ENCODE data around the gene CPXM2.

CPXM2 gene

GRCh38 chr10:123906884-123907652 is 15.5 kb upstream of the CPXM2 start:
- TF ChIP-seq EGR1 (IDR thresholded peaks at IDR 0.05) (no peak), TAF1 (IDR thresholded peaks at IDR 0.05; ENCODE audit: low read depth) (no peak), ZBTB7A (IDR thresholded peaks at IDR 0.05; ENCODE audit: low read depth) (no peak), FOXM1 (IDR thresholded peaks at IDR 0.05; ENCODE audit: borderline replicate concordance, low read depth) (no peak), TCF12 (IDR thresholded peaks at IDR 0.05; ENCODE audit: low read depth) (no peak), REST (IDR thresholded peaks at IDR 0.05; ENCODE audit: low read depth) (no peak), CREB1 (IDR thresholded peaks at IDR 0.05; ENCODE audit: low read depth) (no peak), USF1 (IDR thresholded peaks at IDR 0.05) (no peak), EP300 (IDR thresholded peaks at IDR 0.05; ENCODE audit: borderline replicate concordance) (no peak), CEBPB (IDR thresholded peaks at IDR 0.05) (no peak), MAX (IDR thresholded peaks at IDR 0.05) (no peak), TEAD4 (IDR thresholded peaks at IDR 0.05) (no peak), RAD21 (IDR thresholded peaks at IDR 0.05; ENCODE audit: low read depth) (no peak), YY1 (IDR thresholded peaks at IDR 0.05; ENCODE audit: low read depth) (no peak), NFIC (IDR thresholded peaks at IDR 0.05) (no peak)

- TF ChIP-seq NFIC (IDR thresholded peaks at IDR 0.05): no peak
These were observed 14.7 kb upstream of the CPXM2 start for GRCh38 chr10:123906296-123906695.

- no peak for TF ChIP-seq TEAD4 (IDR thresholded peaks at IDR 0.05)
- no peak for TF ChIP-seq MAX (IDR thresholded peaks at IDR 0.05)
- no peak for TF ChIP-seq EGR1 (IDR thresholded peaks at IDR 0.05)
- no peak for TF ChIP-seq NFIC (IDR thresholded peaks at IDR 0.05)
- no peak for TF ChIP-seq CREB1 (IDR thresholded peaks at IDR 0.05; ENCODE audit: low read depth)
- TF ChIP-seq FOXM1 (IDR thresholded peaks at IDR 0.05; ENCODE audit: borderline replicate concordance, low read depth): no peak
- no peak for TF ChIP-seq CEBPB (IDR thresholded peaks at IDR 0.05)
- TF ChIP-seq TCF12 (IDR thresholded peaks at IDR 0.05; ENCODE audit: low read depth): no peak
These were observed 13.3 kb upstream of the CPXM2 start for GRCh38 chr10:123904834-123905409.

- TF ChIP-seq ZBTB7A (IDR thresholded peaks at IDR 0.05; ENCODE audit: low read depth): no peak
- no peak for TF ChIP-seq CEBPB (IDR thresholded peaks at IDR 0.05)
- no peak for TF ChIP-seq TCF12 (IDR thresholded peaks at IDR 0.05; ENCODE audit: low read depth)
- no peak for TF ChIP-seq YY1 (IDR thresholded peaks at IDR 0.05; ENCODE audit: low read depth)
- no peak for TF ChIP-seq TAF1 (IDR thresholded peaks at IDR 0.05; ENCODE audit: low read depth)
- no peak for TF ChIP-seq EP300 (IDR thresholded peaks at IDR 0.05; ENCODE audit: borderline replicate concordance)
- TF ChIP-seq REST (IDR thresholded peaks at IDR 0.05; ENCODE audit: low read depth): no peak
- TF ChIP-seq FOXM1 (IDR thresholded peaks at IDR 0.05; ENCODE audit: borderline replicate concordance, low read depth): no peak
- TF ChIP-seq CREB1 (IDR thresholded peaks at IDR 0.05; ENCODE audit: low read depth): no peak
- no peak for TF ChIP-seq TEAD4 (IDR thresholded peaks at IDR 0.05)
- TF ChIP-seq USF1 (IDR thresholded peaks at IDR 0.05): no peak
- no peak for TF ChIP-seq EGR1 (IDR thresholded peaks at IDR 0.05)
These were observed 12.0 kb upstream of the CPXM2 start for GRCh38 chr10:123903621-123904020.

GRCh38 chr10:123901621-123902020 is 10.0 kb upstream of the CPXM2 start:
- TF ChIP-seq CEBPB (IDR thresholded peaks at IDR 0.05) (no peak), ZBTB7A (IDR thresholded peaks at IDR 0.05; ENCODE audit: low read depth) (no peak), REST (IDR thresholded peaks at IDR 0.05; ENCODE audit: low read depth) (no peak)

All from Ishikawa (cell line).